Cardiac fibroblast (primary cell): ENCODE data around the gene ADAM10.

Source experiments
- DNase-seq, 2 donors: peaks; one replicate each; pipeline versions ENCODE4 v3.0.0 to v3.0.0-alpha.2; 2010; ENCODE audit warnings: low read depth in 2 of 2
- H3K4me3 ChIP-seq, 2 donors: replicated peaks in 1 of 2; 1 replicate in 1 of 2; 2 replicates in 1 of 2; pipeline ENCODE4 v1.5.1; 2011; ENCODE audit warnings: low read depth in 2 of 2, low read length in 2 of 2, mild to moderate bottlenecking in 2 of 2, moderate library complexity in 1 of 2
- CTCF ChIP-seq: IDR thresholded peaks from one replicate; pipeline ENCODE4 v1.5.1; 2011; ENCODE audit warnings: low read depth, mild to moderate bottlenecking, low read length, inconsistent platforms

Gene ADAM10

GRCh38 chr15:58641660-58642059 lies 107.8 kb downstream of the ADAM10 start:
- no peak for DNase-seq
- no peak for TF ChIP-seq CTCF
- no peak overlapping the region for H3K4me3 ChIP-seq

DNA sequence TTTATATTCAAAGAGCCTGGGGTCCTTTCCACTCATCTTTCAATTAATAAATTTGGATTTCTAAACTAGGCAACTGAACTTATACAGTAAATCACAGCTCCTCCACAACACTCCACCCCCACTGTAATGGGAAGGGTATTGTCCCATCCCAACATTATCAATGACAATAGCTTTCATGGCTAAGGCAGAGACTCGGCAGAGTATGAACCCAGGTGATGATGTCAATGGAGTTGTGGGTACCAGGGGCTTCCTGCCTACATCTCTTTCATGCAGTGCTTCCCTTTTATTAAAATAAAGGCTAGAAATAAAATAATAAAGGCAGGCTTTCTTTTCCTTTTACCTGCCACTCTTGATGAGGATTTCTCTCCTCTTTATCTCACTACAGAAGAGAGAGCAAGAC lies 109.5 kb downstream of the ADAM10 start:
- H3K4me3 ChIP-seq: no peak overlapping the region
- no peak for TF ChIP-seq CTCF
- DNase-seq: no peak

- no peak for DNase-seq
- no peak overlapping the region for H3K4me3 ChIP-seq
- no peak for TF ChIP-seq CTCF
Observed at GRCh38 chr15:58639002-58639756, 110.3 kb downstream of the ADAM10 start.

DNA sequence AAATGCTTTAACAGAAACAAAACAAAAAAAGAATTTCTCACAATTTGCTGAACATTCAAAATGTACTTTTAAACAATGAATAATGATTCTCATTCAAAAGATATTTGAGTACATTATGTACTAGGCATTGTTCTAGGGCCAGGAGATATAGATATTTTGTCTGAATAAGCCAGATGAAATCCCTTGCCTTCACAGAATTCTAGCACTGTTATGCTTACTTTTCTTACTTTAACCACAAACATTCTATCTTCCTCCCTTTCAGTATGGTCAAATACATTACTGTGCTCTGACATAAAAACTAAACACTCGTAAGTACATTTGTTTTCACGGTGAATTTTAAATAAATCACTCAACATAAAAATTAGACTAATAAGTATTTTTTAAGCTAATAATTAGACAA lies 116.7 kb downstream of the ADAM10 start:
- no peak for TF ChIP-seq CTCF
- peak; percentile 42 to 88 for DNase-seq
- no peak overlapping the region for H3K4me3 ChIP-seq

DNA sequence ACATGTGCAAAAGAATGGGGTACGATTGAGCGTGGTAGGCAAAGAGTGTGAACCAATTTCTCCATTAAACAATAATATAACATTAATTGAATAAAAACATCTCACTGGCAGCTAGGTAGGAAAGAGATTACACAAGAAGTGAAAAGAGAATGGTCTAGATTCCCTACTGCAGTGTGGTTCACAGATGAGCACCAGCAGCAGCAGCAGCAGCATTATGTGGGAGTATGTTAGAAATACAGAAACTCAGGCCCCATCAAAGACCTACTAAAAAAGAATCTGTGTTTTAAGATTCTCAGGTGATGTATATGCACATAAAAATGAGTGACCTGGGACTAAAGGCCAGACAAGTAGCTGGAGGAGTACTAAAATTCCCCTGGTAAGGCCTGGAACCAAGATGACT lies 118.2 kb downstream of the ADAM10 start:
- H3K4me3 ChIP-seq: no peak overlapping the region
- TF ChIP-seq CTCF: no peak
- no peak for DNase-seq

GRCh38 chr15:58629625-58630024 lies 119.9 kb downstream of the ADAM10 start:
- H3K4me3 ChIP-seq: no peak overlapping the region
- no peak for TF ChIP-seq CTCF

More at GRCh38 chr15:58629625-58630024, 119.9 kb downstream of the ADAM10 start:
- no peak for DNase-seq
